Endodermal cell (in vitro differentiated cells): ENCODE measurements around the gene CDH4. TPM values are rescaled to one million over a fixed set of nuclear protein-coding genes. Genes with fewer than 3 reads are reported as not detected.

ENCODE experiments used
- DNase-seq: peaks from one replicate; pipeline ENCODE4 v3.0.0-alpha.2; 2017
- H3K27ac ChIP-seq: 2 replicates; pipeline ENCODE4 v1.5.1; 2013; ENCODE audit warnings: mild to moderate bottlenecking, low read depth, low read length, moderate library complexity
- H3K27me3 ChIP-seq: 2 replicates; pipeline ENCODE4 v1.6.1; 2013; ENCODE audit warnings: mild to moderate bottlenecking, low read length, moderate library complexity; ENCODE audit not compliant: insufficient read depth, control insufficient read depth, poor library complexity, severe bottlenecking
- H3K36me3 ChIP-seq: 2 replicates; pipeline ENCODE4 v1.7.0; 2013; ENCODE audit warnings: mild to moderate bottlenecking, low read length, moderate library complexity; ENCODE audit not compliant: control insufficient read depth, insufficient read depth
- H3K4me1 ChIP-seq: one replicate; pipeline ENCODE4 v1.7.0; 2013; ENCODE audit warnings: low read length; ENCODE audit not compliant: control insufficient read depth, insufficient read depth
- H3K4me3 ChIP-seq: 2 replicates; pipeline ENCODE4 v1.5.1; 2013; ENCODE audit warnings: mild to moderate bottlenecking, low read length, moderate library complexity
- H3K9ac ChIP-seq: 2 replicates; pipeline ENCODE4 v1.6.1; 2013; ENCODE audit warnings: mild to moderate bottlenecking, low read length, moderate library complexity; ENCODE audit not compliant: poor library complexity, severe bottlenecking; ENCODE audit errors: extremely low read depth
- H3K9me3 ChIP-seq: 2 replicates; pipeline ENCODE4 v1.6.1; 2013; ENCODE audit warnings: mild to moderate bottlenecking, low read length, moderate library complexity; ENCODE audit not compliant: control insufficient read depth
- H3K27ac Mint-ChIP-seq: 2 replicates; pipeline ENCODE4 v1.8.0; 2020; ENCODE audit warnings: mixed read lengths
- H3K27me3 Mint-ChIP-seq: 2 replicates; pipeline ENCODE4 v1.8.0; 2021; ENCODE audit warnings: mild to moderate bottlenecking, mixed read lengths; ENCODE audit not compliant: insufficient read depth
- H3K36me3 Mint-ChIP-seq: 2 replicates; pipeline ENCODE4 v1.8.0; 2020; ENCODE audit warnings: low read depth, mixed read lengths
- H3K4me1 Mint-ChIP-seq: 2 replicates; pipeline ENCODE4 v1.8.0; 2020; ENCODE audit warnings: mixed read lengths
- H3K4me3 Mint-ChIP-seq: 2 replicates; pipeline ENCODE4 v1.8.0; 2020; ENCODE audit warnings: mild to moderate bottlenecking, moderate library complexity, mixed read lengths
- H3K9me3 Mint-ChIP-seq: 2 replicates; pipeline ENCODE4 v1.8.0; 2020; ENCODE audit warnings: mild to moderate bottlenecking, mixed read lengths
- WGBS, 2 experiments: methylation state at CpG; one replicate each; pipeline versions ENCODE4 v1.1.5 to v1.1.7; 2013; ENCODE audit warnings: missing lambda C conversion rate in 2 of 2, mixed read lengths in 1 of 2; ENCODE audit not compliant: insufficient coverage in 1 of 2, insufficient read length in 1 of 2; 5-methylcytosine and 5-hydroxymethylcytosine counted together
- total RNA-seq, 2 donors: library from RNA; stranded (reverse); fragmentation: NEBNext Ultra II Directional in 1 of 2; extraction: Animal tissue kit (Norgen Biotek cat#: 25700) in 1 of 2; gene quantifications; 2 replicates in 1 of 2; 3 replicates in 1 of 2; pipeline ENCODE4 v1.2.1, GENCODE V29; 2021
- TF ChIP-seq, protein P1 (sequence below): fragments of 200-600 bp; sonication (generic); conservative IDR thresholded peaks from 2 replicates; pipeline ENCODE4 v1.5.0; 2021; ENCODE audit warnings: antibody characterized with exemption, mild to moderate bottlenecking

The CDH4 gene
- total RNA-seq, 2 donors from 2014 or later, result 1.8 to 5.8 TPM

DNA sequence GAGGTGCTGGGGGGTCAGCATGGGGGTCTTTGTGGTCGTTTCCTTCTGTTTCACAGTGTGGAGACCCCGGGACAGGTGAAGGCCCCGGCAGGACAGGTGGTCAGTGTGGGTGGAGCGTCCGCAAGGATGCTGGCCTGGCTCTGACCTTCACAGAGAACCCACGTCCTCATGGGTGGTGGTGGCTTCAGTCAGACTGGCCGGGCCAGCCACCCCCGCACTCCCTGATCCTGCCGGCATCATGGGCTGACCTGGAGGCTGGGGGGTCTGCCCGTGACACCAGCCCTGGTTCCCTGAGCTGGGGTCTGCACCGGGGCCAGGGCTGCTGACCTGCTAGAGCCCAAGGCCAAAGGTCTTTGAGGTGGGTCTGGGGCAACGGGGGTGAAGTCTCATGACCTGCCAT, 41.9 kb downstream of the CDH4 start:
- H3K27me3 Mint-ChIP-seq, result peaks cover 14% of the 10 kb centered on the region
- no peaks in the 10 kb centered on the region for H3K36me3 ChIP-seq
- no peak overlapping the region for H3K27ac ChIP-seq
- peaks cover 3% of the 10 kb centered on the region for H3K9me3 Mint-ChIP-seq
- H3K4me1 Mint-ChIP-seq, result no peaks in the 10 kb centered on the region
- TF ChIP-seq, protein P1, sequence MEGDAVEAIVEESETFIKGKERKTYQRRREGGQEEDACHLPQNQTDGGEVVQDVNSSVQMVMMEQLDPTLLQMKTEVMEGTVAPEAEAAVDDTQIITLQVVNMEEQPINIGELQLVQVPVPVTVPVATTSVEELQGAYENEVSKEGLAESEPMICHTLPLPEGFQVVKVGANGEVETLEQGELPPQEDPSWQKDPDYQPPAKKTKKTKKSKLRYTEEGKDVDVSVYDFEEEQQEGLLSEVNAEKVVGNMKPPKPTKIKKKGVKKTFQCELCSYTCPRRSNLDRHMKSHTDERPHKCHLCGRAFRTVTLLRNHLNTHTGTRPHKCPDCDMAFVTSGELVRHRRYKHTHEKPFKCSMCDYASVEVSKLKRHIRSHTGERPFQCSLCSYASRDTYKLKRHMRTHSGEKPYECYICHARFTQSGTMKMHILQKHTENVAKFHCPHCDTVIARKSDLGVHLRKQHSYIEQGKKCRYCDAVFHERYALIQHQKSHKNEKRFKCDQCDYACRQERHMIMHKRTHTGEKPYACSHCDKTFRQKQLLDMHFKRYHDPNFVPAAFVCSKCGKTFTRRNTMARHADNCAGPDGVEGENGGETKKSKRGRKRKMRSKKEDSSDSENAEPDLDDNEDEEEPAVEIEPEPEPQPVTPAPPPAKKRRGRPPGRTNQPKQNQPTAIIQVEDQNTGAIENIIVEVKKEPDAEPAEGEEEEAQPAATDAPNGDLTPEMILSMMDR, result no peak
- no peaks in the 10 kb centered on the region for H3K9me3 ChIP-seq
- 93% methylated on average over 12 of the region's 12 CpGs; no CpG with 5 or more reads in 1 of the 2 experiments for WGBS, 2 experiments
- H3K4me3 ChIP-seq, result no peak overlapping the region
- H3K27ac Mint-ChIP-seq, result no peak overlapping the region
- H3K4me3 Mint-ChIP-seq, result no peak overlapping the region
- H3K27me3 ChIP-seq, result no peaks in the 10 kb centered on the region
- H3K9ac ChIP-seq, result no peak overlapping the region
- no peak for DNase-seq
- H3K36me3 Mint-ChIP-seq, result no peaks in the 10 kb centered on the region
- H3K4me1 ChIP-seq, result no peaks in the 10 kb centered on the region

DNA sequence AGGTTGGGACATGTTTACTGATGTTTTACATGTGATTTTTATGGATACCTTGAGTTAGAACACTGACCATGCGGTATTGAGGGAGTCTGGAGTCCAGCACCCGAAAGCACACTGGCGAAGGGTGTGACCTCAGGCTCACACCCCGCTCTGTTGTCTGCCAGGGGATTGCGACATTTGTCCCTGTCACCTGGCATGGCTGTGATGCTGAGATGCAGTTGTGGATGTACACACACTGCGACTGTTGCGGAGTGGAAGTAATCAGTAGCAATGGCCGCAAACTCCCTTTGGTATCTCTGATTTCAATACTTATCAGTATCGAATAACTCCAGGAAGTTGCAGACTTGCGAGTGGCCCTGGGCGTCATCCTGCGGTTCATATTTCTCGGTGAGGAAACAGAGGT, 43.2 kb downstream of the CDH4 start:
- 96 to 99% methylated on average over 13 of the region's 13 CpGs for WGBS, 2 experiments
- Mint-ChIP-seq H3K36me3 (no peaks in the 10 kb centered on the region), H3K4me1 (no peaks in the 10 kb centered on the region), H3K27me3 (peaks cover 14% of the 10 kb centered on the region), H3K27ac (no peak overlapping the region), H3K9me3 (peaks cover 3% of the 10 kb centered on the region), H3K4me3 (no peak overlapping the region)
- Histone ChIP-seq H3K9ac (no peak overlapping the region), H3K36me3 (no peaks in the 10 kb centered on the region), H3K4me3 (no peak overlapping the region), H3K9me3 (no peaks in the 10 kb centered on the region), H3K27ac (no peak overlapping the region), H3K4me1 (no peaks in the 10 kb centered on the region), H3K27me3 (no peaks in the 10 kb centered on the region)
- DNase-seq, result no peak
- TF ChIP-seq, protein P1, result no peak

DNA sequence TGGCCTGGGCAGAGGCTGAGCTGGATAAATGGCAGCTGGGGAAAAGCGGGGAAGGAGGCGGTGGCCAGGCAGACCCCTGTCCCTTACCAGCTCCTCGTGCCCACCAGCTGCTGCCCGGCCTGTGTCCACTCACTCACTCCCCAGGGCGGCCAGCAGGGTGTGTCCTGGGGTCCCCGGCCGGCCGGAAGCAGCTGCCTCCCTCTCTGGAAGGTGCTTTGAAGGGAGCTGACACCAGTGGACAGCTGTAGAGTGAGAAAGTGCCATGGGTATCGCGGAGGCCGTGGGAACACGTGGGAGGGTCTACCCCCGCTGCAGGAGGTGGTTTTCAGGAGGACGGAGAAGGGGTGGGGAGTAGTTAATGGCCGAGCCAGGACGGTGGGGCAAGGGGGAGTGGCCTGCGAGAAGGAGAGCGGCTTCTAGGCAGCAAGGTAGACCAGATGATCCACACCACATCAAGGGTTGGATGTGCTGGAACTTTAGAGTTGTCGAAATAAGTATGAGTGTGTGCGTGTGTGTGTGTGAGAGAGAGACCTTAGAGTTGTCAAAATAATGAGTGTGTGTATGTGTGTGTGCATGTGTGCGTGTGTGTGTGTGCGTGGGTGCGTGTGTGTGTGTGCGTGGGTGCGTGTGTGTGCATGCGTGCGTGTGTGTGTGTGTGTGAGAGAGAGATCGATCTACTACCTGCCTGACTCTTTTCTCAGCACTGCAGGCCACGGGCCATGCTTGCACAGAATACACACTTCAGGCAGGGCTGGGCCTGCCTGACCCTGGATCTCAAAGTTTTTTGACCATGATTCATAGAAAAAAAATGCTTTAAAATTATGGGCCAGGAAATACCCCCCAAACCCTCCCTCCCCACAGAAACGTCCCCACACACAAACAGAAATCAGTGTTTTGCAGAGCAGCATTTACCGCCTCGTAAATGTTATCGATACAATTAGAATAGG, 43.9 kb downstream of the CDH4 start:
- H3K27me3 Mint-ChIP-seq, result peaks cover 12% of the 10 kb centered on the region
- no peaks in the 10 kb centered on the region for H3K27me3 ChIP-seq
- TF ChIP-seq, protein P1, result peak; percentile 45
- no peak overlapping the region for H3K9ac ChIP-seq
- peaks cover 2% of the 10 kb centered on the region for H3K9me3 Mint-ChIP-seq
- no peaks in the 10 kb centered on the region for H3K4me1 ChIP-seq
- H3K4me3 Mint-ChIP-seq, result no peak overlapping the region
- H3K27ac ChIP-seq, result no peak overlapping the region
- H3K9me3 ChIP-seq, result no peaks in the 10 kb centered on the region
- DNase-seq, result peak; percentile 57
- H3K4me3 ChIP-seq, result no peak overlapping the region
- H3K4me1 Mint-ChIP-seq, result no peaks in the 10 kb centered on the region
- H3K36me3 Mint-ChIP-seq, result no peaks in the 10 kb centered on the region
- no peak overlapping the region for H3K27ac Mint-ChIP-seq
- no peaks in the 10 kb centered on the region for H3K36me3 ChIP-seq
- WGBS, 2 experiments, result 83 to 92% methylated on average over 15 to 32 of the region's 33 CpGs
